Measurements from ENCODE around the gene CYSTM1. TPM values are rescaled to one million over a fixed set of nuclear protein-coding genes. Genes with fewer than 3 reads are reported as not detected.
"Not testable (repeated sequence)": the region's sequence is repeated elsewhere in the genome, so short reads cannot be mapped to it uniquely, and the experiment has no call there.

The CYSTM1 gene
- total and polyA plus RNA-seq, 3 donors from 2014 or later, result 33.5 to 115 (median 43.6) TPM

- no peaks in the 10 kb centered on the region for H3K9me3 ChIP-seq
- no peak overlapping the region for H3K4me3 ChIP-seq
- whole genome bisulfite sequencing, 2 donors, result 54 to 67% methylated on average over 2 of the region's 2 CpGs
- H3K4me1 ChIP-seq, result no peaks in the 10 kb centered on the region
- no peaks in the 10 kb centered on the region for H3K36me3 ChIP-seq (ENCODE audit: low read depth, missing control alignments)
- no peak overlapping the region for H3K27ac ChIP-seq
- no peak for TF ChIP-seq POLR2A (IDR thresholded peaks at IDR 0.05)
- no peak for TF ChIP-seq CTCF (IDR thresholded peaks at IDR 0.05)
- intact Hi-C loops (cut with DNase I; ENCODE audit: low total_unique reads), result no loop called here
- H3K27me3 ChIP-seq, result no peaks in the 10 kb centered on the region
- DNase-seq, result no peak
Observed at GRCh38 chr5:140196115-140196814, 21.3 kb downstream of the CYSTM1 start.

GRCh38 chr5:140197023-140197422 is 22.0 kb downstream of the CYSTM1 start:
- no peak for DNase-seq
- H3K9me3 ChIP-seq, result no peaks in the 10 kb centered on the region
- H3K4me1 ChIP-seq, result no peaks in the 10 kb centered on the region
- WGBS, 2 donors, result 88 to 96% methylated on average over 2 of the region's 2 CpGs
- H3K36me3 ChIP-seq (ENCODE audit: low read depth, missing control alignments), result no peaks in the 10 kb centered on the region
- H3K27ac ChIP-seq, result no peak overlapping the region
- H3K27me3 ChIP-seq, result no peaks in the 10 kb centered on the region
- no peak overlapping the region for H3K4me3 ChIP-seq
- TF ChIP-seq CTCF (IDR thresholded peaks at IDR 0.05) (no peak), POLR2A (IDR thresholded peaks at IDR 0.05) (no peak)
- intact Hi-C loops (cut with DNase I; ENCODE audit: low total_unique reads), result no loop called here

- H3K4me1 ChIP-seq; H3K27ac ChIP-seq; H3K4me3 ChIP-seq; H3K9me3 ChIP-seq; intact Hi-C loops (cut with DNase I; ENCODE audit: low total_unique reads); H3K27me3 ChIP-seq; DNase-seq; H3K36me3 ChIP-seq (ENCODE audit: low read depth, missing control alignments): not testable (repeated sequence)
- 94 to 100% methylated on average over 1 of the region's 1 CpG for WGBS, 2 donors
Observed at GRCh38 chr5:140198915-140199314, 23.9 kb downstream of the CYSTM1 start.

- H3K27ac ChIP-seq, result no peak overlapping the region
- H3K36me3 ChIP-seq (ENCODE audit: low read depth, missing control alignments), result no peaks in the 10 kb centered on the region
- no peak overlapping the region for H3K4me3 ChIP-seq
- TF ChIP-seq POLR2A (IDR thresholded peaks at IDR 0.05) (no peak), CTCF (IDR thresholded peaks at IDR 0.05) (no peak)
- no peaks in the 10 kb centered on the region for H3K9me3 ChIP-seq
- intact Hi-C loops (cut with DNase I; ENCODE audit: low total_unique reads), result no loop called here
- WGBS, 2 donors, result 76 to 81% methylated on average over 4 of the region's 4 CpGs
- H3K4me1 ChIP-seq, result no peaks in the 10 kb centered on the region
- DNase-seq, result no peak
- H3K27me3 ChIP-seq, result no peaks in the 10 kb centered on the region
Observed at GRCh38 chr5:140202078-140202477, 27.1 kb downstream of the CYSTM1 start.

- no peak overlapping the region for H3K4me3 ChIP-seq
- no peaks in the 10 kb centered on the region for H3K4me1 ChIP-seq
- intact Hi-C loops (cut with DNase I; ENCODE audit: low total_unique reads), result no loop called here
- H3K27me3 ChIP-seq, result no peaks in the 10 kb centered on the region
- no peak overlapping the region for H3K27ac ChIP-seq
- 45 to 58% methylated on average over 2 of the region's 2 CpGs for WGBS, 2 donors
- no peak for DNase-seq
- no peaks in the 10 kb centered on the region for H3K36me3 ChIP-seq (ENCODE audit: low read depth, missing control alignments)
- H3K9me3 ChIP-seq, result no peaks in the 10 kb centered on the region
- TF ChIP-seq CTCF (IDR thresholded peaks at IDR 0.05) (no peak), POLR2A (IDR thresholded peaks at IDR 0.05) (no peak)
Observed at GRCh38 chr5:140202610-140203009, 27.6 kb downstream of the CYSTM1 start.
